ENCODE data around the gene XRCC4. TPM values are rescaled to one million over a fixed set of nuclear protein-coding genes. Genes with fewer than 3 reads are reported as not detected.

The XRCC4 gene
- polyA plus RNA-seq, 1 donor (not counting 4 experiments of a cell fraction or from before 2014, with no cell fraction given): 10.9 TPM

GRCh38 chr5:83118471-83118870 is 41.1 kb downstream of the XRCC4 start:
- H3K4me1 ChIP-seq (ENCODE audit: control insufficient read depth, extremely low read depth, insufficient read depth, low read length): no peaks in the 10 kb centered on the region
- no peak overlapping the region for H2AFZ ChIP-seq (ENCODE audit: control insufficient read depth, low read length)
- FAIRE-seq: peak; percentile 17
- no peaks in the 10 kb centered on the region for H3K79me2 ChIP-seq (ENCODE audit: control insufficient read depth, insufficient read depth, low read length)
- no peaks in the 10 kb centered on the region for H3K27me3 ChIP-seq (ENCODE audit: control insufficient read depth, extremely low read depth, insufficient read depth, low read length)
- dilution Hi-C loops (cut with MboI; ENCODE audit: extremely low pct_ligation_motif_present, low sequenced_read_pairs): no loop called here
- no peak overlapping the region for H3K27ac ChIP-seq (ENCODE audit: control insufficient read depth, insufficient read depth, low read length)
- no peaks in the 10 kb centered on the region for H4K20me1 ChIP-seq (ENCODE audit: control insufficient read depth, extremely low read depth, insufficient read depth, low read length)
- H3K9ac ChIP-seq (ENCODE audit: control insufficient read depth, extremely low read depth, insufficient read depth, low read length): no peak overlapping the region
- no peak for DNase-seq (ENCODE audit: low read depth, low spot score)
- TF ChIP-seq EZH2 (IDR thresholded peaks at IDR 0.05; ENCODE audit: low read length): no peak
- TF ChIP-seq CTCF (optimal IDR thresholded peaks at IDR 0.05 in 1 of 3, IDR thresholded peaks at IDR 0.05 in 1 of 3, conservative IDR thresholded peaks at IDR 0.05 in 1 of 3; ENCODE audit: extremely low read depth in 1 of 3, insufficient read depth in 2 of 3, low read length in 3 of 3): no peak
- no peak overlapping the region for H3K4me2 ChIP-seq (ENCODE audit: control insufficient read depth, extremely low read depth, insufficient read depth, low read depth, low read length)
- H3K4me3 ChIP-seq (ENCODE audit: control insufficient read depth in 2 of 3, extremely low read depth in 1 of 3, insufficient read depth in 2 of 3, low read depth in 1 of 3, low read length in 3 of 3): no peak overlapping the region
- H3K9me1 ChIP-seq (ENCODE audit: control insufficient read depth, extremely low read depth, insufficient read depth, low read length): no peaks in the 10 kb centered on the region
- no peaks in the 10 kb centered on the region for H3K36me3 ChIP-seq (ENCODE audit: control insufficient read depth in 2 of 2, extremely low read depth in 1 of 2, insufficient read depth in 2 of 2, low read length in 2 of 2)
- peaks cover 2% of the 10 kb centered on the region for H3K9me3 ChIP-seq (ENCODE audit: control insufficient read depth, low read depth, low read length)

- Histone ChIP-seq H3K9me3 (ENCODE audit: control insufficient read depth, low read depth, low read length) (peaks cover 2% of the 10 kb centered on the region), H3K4me2 (ENCODE audit: control insufficient read depth, extremely low read depth, insufficient read depth, low read depth, low read length) (no peak overlapping the region), H4K20me1 (ENCODE audit: control insufficient read depth, extremely low read depth, insufficient read depth, low read length) (no peaks in the 10 kb centered on the region), H3K27me3 (ENCODE audit: control insufficient read depth, extremely low read depth, insufficient read depth, low read length) (no peaks in the 10 kb centered on the region), H3K9me1 (ENCODE audit: control insufficient read depth, extremely low read depth, insufficient read depth, low read length) (no peaks in the 10 kb centered on the region), H3K27ac (ENCODE audit: control insufficient read depth, insufficient read depth, low read length) (no peak overlapping the region), H3K4me3 (ENCODE audit: control insufficient read depth in 2 of 3, extremely low read depth in 1 of 3, insufficient read depth in 2 of 3, low read depth in 1 of 3, low read length in 3 of 3) (no peak overlapping the region), H3K36me3 (ENCODE audit: control insufficient read depth in 2 of 2, extremely low read depth in 1 of 2, insufficient read depth in 2 of 2, low read length in 2 of 2) (no peaks in the 10 kb centered on the region), H2AFZ (ENCODE audit: control insufficient read depth, low read length) (no peak overlapping the region), H3K9ac (ENCODE audit: control insufficient read depth, extremely low read depth, insufficient read depth, low read length) (no peak overlapping the region), H3K79me2 (ENCODE audit: control insufficient read depth, insufficient read depth, low read length) (no peaks in the 10 kb centered on the region), H3K4me1 (ENCODE audit: control insufficient read depth, extremely low read depth, insufficient read depth, low read length) (no peaks in the 10 kb centered on the region)
- dilution Hi-C loops (cut with MboI; ENCODE audit: extremely low pct_ligation_motif_present, low sequenced_read_pairs): no loop called here
- DNase-seq (ENCODE audit: low read depth, low spot score) (no peak), FAIRE-seq (no peak)
- TF ChIP-seq CTCF (optimal IDR thresholded peaks at IDR 0.05 in 1 of 3, IDR thresholded peaks at IDR 0.05 in 1 of 3, conservative IDR thresholded peaks at IDR 0.05 in 1 of 3; ENCODE audit: extremely low read depth in 1 of 3, insufficient read depth in 2 of 3, low read length in 3 of 3) (no peak), EZH2 (IDR thresholded peaks at IDR 0.05; ENCODE audit: low read length) (no peak)
Measured at GRCh38 chr5:83118976-83119375, 41.6 kb downstream of the XRCC4 start.

All from keratinocyte (primary cell).